D721Med (cell line): ENCODE data around the gene MAD1L1.

Experiments used
- DNase-seq: peaks from one replicate; pipeline ENCODE4 v3.0.0; 2011; ENCODE audit warnings: low spot score; ENCODE audit not compliant: insufficient read length
- FAIRE-seq: peaks from 2 replicates; lab custom pipeline; 2011; peaks lifted over from hg19 to GRCh38; lab: Jason Lieb, UNC
- TF ChIP-seq, protein P1 (sequence below): IDR thresholded peaks from 2 replicates; pipeline ENCODE4 v1.5.1; 2012; ENCODE audit warnings: mild to moderate bottlenecking, control low read depth; ENCODE audit not compliant: insufficient read depth; ENCODE audit errors: missing control alignments

MAD1L1 gene

DNA sequence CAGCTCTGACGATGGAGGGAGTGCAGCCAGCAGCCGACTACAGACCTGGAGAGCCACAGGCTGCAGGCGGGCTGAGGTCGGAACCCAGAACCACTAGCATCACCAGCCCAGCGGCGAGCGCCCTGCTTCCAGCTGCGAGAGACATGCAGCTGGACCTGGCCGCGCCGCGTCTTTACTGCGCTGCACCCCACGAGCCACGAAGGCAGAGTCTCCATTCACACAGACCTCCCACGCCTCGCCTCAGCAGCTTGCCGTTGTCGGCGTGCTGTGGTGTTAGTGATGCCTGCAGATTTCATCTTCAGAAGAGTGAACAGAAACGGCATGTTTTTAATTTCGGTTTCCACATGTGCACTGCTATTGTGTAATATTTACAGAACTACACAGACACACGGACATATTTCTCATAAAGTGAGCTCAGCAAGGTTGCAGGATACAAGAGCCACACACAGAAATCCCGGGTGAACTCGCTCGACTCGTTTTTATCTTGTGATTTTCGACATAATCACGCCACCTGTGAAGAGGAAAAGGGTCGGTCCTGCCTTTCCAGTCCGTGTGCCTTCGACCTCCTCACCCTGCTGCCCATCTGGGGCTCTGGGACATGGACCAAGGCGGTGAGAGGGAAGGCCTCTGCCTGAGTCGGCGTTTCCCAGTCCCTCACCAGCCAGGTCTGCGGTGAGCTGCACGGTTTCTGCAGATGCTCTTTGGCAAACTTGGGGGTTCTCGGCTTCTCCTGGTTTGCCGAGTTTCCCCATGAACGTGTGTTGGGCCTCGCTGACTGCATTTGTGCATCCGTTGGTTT is 310.5 kb downstream of the MAD1L1 start:
- FAIRE-seq (no peak), DNase-seq (no peak)
- TF ChIP-seq, protein P1, sequence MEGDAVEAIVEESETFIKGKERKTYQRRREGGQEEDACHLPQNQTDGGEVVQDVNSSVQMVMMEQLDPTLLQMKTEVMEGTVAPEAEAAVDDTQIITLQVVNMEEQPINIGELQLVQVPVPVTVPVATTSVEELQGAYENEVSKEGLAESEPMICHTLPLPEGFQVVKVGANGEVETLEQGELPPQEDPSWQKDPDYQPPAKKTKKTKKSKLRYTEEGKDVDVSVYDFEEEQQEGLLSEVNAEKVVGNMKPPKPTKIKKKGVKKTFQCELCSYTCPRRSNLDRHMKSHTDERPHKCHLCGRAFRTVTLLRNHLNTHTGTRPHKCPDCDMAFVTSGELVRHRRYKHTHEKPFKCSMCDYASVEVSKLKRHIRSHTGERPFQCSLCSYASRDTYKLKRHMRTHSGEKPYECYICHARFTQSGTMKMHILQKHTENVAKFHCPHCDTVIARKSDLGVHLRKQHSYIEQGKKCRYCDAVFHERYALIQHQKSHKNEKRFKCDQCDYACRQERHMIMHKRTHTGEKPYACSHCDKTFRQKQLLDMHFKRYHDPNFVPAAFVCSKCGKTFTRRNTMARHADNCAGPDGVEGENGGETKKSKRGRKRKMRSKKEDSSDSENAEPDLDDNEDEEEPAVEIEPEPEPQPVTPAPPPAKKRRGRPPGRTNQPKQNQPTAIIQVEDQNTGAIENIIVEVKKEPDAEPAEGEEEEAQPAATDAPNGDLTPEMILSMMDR: no peak

DNA sequence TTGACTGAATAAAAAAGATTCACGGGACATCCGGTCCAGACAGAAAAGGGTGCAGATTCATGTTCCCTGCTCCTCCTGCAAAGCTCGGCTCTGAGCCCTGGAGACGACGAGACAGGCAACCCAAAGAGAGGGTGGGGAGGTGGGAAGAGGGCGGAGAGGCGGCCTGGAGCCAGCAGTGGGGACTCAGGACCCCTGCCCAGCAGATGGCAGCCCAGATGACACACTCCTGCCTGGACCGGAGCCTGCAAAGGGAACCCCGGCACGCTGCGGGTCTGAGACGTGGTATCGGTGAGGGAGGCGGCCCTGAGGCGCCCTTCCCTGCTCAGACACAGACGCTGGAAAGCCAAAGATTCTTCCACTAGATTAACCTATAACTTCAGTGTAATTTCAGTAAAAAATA is 311.9 kb downstream of the MAD1L1 start:
- TF ChIP-seq, protein P1: no peak
- no peak for DNase-seq
- no peak for FAIRE-seq

DNA sequence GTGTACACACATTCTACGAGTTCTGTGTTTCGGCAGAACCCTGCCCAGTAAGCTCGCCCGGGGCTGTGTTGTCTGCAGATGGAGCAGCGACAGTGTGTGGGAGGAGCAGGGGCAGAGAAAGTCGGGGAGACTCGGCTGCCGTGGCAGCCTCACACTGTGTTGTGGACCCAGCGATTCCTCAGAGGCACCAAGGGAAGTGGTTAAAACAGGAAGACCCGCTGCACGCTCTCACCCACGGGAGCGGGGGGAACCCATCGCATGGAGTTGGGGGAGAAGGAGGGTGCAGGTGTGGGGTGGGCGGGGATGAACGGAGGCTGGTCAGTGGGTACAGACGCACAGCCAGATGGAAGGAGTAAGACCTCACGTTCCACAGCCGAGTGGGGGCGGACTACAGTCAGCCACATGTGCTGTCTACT is 312.5 kb downstream of the MAD1L1 start:
- TF ChIP-seq, protein P1: no peak
- no peak for DNase-seq
- FAIRE-seq: no peak

DNA sequence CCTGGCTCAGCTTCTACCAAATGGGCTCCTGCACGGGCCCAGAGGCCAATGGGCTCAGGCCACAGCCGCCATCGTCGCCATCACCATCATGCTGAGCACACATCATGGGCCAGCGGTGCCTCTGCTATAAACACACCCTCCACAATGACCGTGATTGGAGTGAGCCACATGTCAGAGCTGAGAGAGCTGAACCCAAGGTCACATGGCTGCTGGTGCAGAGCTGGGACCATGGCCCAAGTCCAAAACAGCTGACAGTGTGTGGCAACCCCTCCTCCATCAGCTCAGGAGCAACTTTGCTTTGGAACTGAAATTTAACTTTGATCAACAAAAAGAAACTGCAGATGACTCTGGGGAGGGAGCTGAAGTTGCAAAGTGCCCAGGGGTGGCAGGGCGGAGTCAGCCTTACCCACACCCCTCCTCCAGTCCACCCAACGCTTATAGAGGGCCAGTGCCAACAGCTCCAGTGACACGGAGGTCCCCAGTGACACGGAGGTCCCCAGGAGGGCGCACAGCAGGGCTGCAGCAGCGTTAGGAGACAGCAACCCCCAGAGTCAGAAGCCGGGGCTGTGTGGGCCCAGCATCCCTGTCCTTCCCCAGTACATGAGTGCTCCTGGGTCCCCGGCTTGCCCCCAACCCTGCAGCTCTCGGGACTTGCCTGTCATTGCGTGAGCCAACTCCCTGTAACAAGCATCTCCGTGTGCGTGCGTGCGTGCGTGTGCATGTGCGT is 313.0 kb downstream of the MAD1L1 start:
- TF ChIP-seq, protein P1: no peak
- DNase-seq (no peak), FAIRE-seq (no peak)

DNA sequence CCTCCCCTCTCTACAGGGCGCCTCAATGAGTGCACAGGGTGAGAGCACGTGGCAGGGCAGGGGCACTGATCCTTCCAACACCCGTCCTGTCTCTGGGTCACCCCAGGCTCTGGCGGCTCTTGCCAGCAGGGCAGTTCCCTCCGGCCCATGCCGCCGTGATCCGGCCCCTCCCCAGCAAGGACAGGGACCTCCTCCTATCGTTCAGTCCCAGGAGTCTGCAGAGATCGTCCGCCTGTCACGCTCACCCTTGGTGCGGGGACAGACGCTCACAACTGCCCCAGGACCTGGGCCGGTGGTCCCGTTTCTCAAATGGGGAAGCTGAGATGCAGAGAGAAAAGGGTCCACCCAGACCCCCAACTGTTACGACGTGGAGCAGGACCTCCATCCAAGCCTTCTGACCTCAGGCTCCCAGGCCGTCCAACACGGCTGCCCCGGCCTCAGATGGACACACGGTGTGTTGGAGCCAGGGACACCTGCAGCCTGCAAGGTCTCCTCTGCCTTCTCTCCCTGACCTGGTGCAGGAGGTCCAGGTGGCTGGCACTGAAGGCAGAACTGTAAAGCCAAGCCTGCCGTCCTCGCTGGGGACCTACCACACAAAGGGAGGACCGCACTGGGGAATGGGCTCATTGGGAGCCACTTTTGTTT is 313.7 kb downstream of the MAD1L1 start:
- TF ChIP-seq, protein P1: no peak
- FAIRE-seq (no peak), DNase-seq (no peak)

DNA sequence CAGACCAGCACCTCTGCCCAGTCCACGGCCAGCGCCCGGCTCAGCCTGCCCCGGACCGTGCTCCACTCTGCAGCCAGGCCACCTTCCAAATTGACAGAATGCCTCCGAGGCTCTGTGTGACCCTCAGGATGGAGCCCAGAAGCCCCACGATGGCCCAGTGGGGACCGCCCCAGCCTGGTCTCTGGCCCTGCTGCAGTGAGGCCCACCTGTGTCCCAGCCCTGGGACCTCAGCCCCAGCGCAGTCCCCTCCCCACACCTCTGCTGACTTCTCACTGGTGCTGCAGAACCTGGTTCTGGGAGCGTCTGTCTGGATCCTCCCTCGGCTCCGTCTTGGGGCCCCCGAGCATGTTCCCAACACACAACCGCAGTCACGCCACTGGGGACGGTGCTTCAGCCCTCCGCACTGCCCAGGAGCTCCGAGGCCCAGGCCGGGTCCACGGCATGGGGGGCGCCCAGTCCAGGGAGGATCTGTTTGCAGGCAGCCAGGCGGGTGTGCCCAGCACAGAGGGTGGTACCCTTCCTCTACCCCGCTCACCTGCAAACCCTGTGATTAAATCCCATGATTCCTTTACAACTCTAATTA is 314.6 kb downstream of the MAD1L1 start:
- FAIRE-seq (no peak), DNase-seq (no peak)
- TF ChIP-seq, protein P1: no peak
